ENCODE data around the gene GPR160. TPM values are rescaled to one million over a fixed set of nuclear protein-coding genes. Genes with fewer than 3 reads are reported as not detected.

GPR160 gene
- polyA plus RNA-seq, 3 donors, result 10.0 to 19.7 (median 11.5) TPM

GRCh38 chr3:170132335-170132734, 94.5 kb downstream of the GPR160 start:
- no peak overlapping the region for H3K27ac ChIP-seq (ENCODE audit: low read depth in 1 of 2, low read length in 2 of 2)
- no peak overlapping the region for H3K4me3 ChIP-seq (replicated peaks in 1 of 3; ENCODE audit: low read depth in 2 of 3, low read length in 3 of 3)
- peaks cover 12% of the 10 kb centered on the region in 2 donors for H3K4me1 ChIP-seq (ENCODE audit: control insufficient read depth in 1 of 2, insufficient read depth in 2 of 2, low read length in 2 of 2)
- H3K9me3 ChIP-seq (replicated peaks in 1 of 2; ENCODE audit: control insufficient read depth in 1 of 2, insufficient read depth in 1 of 2, low read length in 2 of 2), result peaks cover 6 to 9% of the 10 kb centered on the region in 2 donors
- H2AFZ ChIP-seq (ENCODE audit: insufficient read depth, low read depth, low read length, poor library complexity, severe bottlenecking), result no peak overlapping the region
- H3K4me2 ChIP-seq (replicated peaks; ENCODE audit: extremely low read depth, low read length, poor library complexity, severe bottlenecking), result no peak overlapping the region
- Mint-ChIP-seq H3K4me3 (no peak overlapping the region), H3K36me3 (peaks cover 55 to 77% of the 10 kb centered on the region in 2 donors), H3K27ac (peak overlapping the region in 2 of 7 donors; percentile 11 to 42), H3K4me1 (peaks cover 14% of the 10 kb centered on the region), H3K9me3 (peaks cover 2 to 16% (median 11%) of the 10 kb centered on the region in 7 donors), H3K27me3 (ENCODE audit: low read depth in 3 of 3) (no peaks in the 10 kb centered on the region)
- no peak for TF ChIP-seq CTCF (IDR thresholded peaks at IDR 0.05)
- peaks cover 61 to 90% of the 10 kb centered on the region in 2 donors for H3K36me3 ChIP-seq (replicated peaks in 1 of 2; ENCODE audit: control insufficient read depth in 1 of 2, insufficient read depth in 2 of 2, low read length in 2 of 2)
- no CpG with 5 or more reads among the region's 2 CpGs for WGBS (ENCODE audit: insufficient coverage)
- peak in 1 of 3 donors; percentile 20 for DNase-seq
- H3K9ac ChIP-seq (ENCODE audit: insufficient read depth, low read length, poor library complexity, severe bottlenecking), result no peak overlapping the region
- H3K79me2 ChIP-seq (ENCODE audit: insufficient read depth, low read length), result peaks cover 25% of the 10 kb centered on the region
- H4K20me1 ChIP-seq (ENCODE audit: insufficient read depth, low read length), result peaks cover 47% of the 10 kb centered on the region
- intact Hi-C loops (cut with micrococcal nuclease), result no loop called here
- H3K27me3 ChIP-seq (ENCODE audit: control insufficient read depth in 2 of 2, insufficient read depth in 2 of 2, low read length in 2 of 2), result no peaks in the 10 kb centered on the region

Small RNA genes within 50 kb of the gene (small RNA-seq; reads per million reads assigned to genes)
- gene RNU4-38P (ENCODE audit: insufficient read length, low read depth), result not detected

Other genes with a start within 250 kb of the GPR160 start
- gene LRRIQ4, start 225.1 kb upstream of the GPR160 start, polyA plus RNA-seq, result not detected
- under 1 TPM; 0.25 to 0.61 (median 0.43) TPM for gene LRRC34, start 225.1 kb upstream of the GPR160 start, polyA plus RNA-seq
- gene LRRC31, start 168.1 kb upstream of the GPR160 start, polyA plus RNA-seq, result not detected
- not detected for gene SAMD7, start 126.4 kb upstream of the GPR160 start, polyA plus RNA-seq
- 100 to 1,000 TPM in 1 of 3 donors, 10 to 100 TPM in 2; 15.6 to 117 (median 95.2) TPM for gene SEC62, start 71.2 kb upstream of the GPR160 start, polyA plus RNA-seq
- 10 to 100 TPM in 2 of 3 donors, 1 to 10 TPM in 1; 7.5 to 26.1 (median 12.6) TPM for gene PHC3, start 143.7 kb downstream of the GPR160 start, polyA plus RNA-seq
- gene PRKCI, start 184.4 kb downstream of the GPR160 start, polyA plus RNA-seq, result 10 to 100 TPM in 2 of 3 donors, 1 to 10 TPM in 1; 5.1 to 15.4 (median 11.6) TPM

All from CD14-positive monocyte (primary cell).